GM12878 (cell line): ENCODE measurements around the gene ADGRL4.

Experiments used
- BHLHE40 ChIP-seq, 2 experiments: fragments of 450-650 bp in 1 of 2; IDR thresholded peaks; 2 replicates each; pipeline ENCODE4 v1.6.1; 2011 to 2017; ENCODE audit warnings: low read depth in 2 of 2, borderline replicate concordance in 1 of 2, improper control_type of control experiment in 1 of 2, low read length in 1 of 2, mild to moderate bottlenecking in 1 of 2
- POU2F2 ChIP-seq: IDR thresholded peaks from 3 replicates; pipeline ENCODE4 v1.6.1; 2011; ENCODE audit warnings: low read depth, mild to moderate bottlenecking, low read length, borderline replicate concordance
- RAD21 ChIP-seq: IDR thresholded peaks from 2 replicates; pipeline ENCODE4 v1.6.1; 2011; ENCODE audit warnings: mild to moderate bottlenecking, low read depth, low read length, moderate library complexity; ENCODE audit not compliant: insufficient read depth
- SIN3A ChIP-seq: IDR thresholded peaks from 2 replicates; pipeline ENCODE4 v1.6.1; 2012; ENCODE audit warnings: low read depth, low read length, improper control_type of control experiment
- SP1 ChIP-seq: IDR thresholded peaks from one replicate; pipeline ENCODE4 v1.6.1; 2011; ENCODE audit warnings: low read depth, low read length
- SUZ12 ChIP-seq: fragments of 200-600 bp; sonication (generic); IDR thresholded peaks from one replicate; pipeline ENCODE4 v1.6.1; 2018; ENCODE audit warnings: antibody characterized with exemption, mild to moderate bottlenecking; ENCODE audit not compliant: unreplicated experiment
- TF ChIP-seq, protein P1 (sequence below): IDR thresholded peaks from 2 replicates; pipeline ENCODE4 v1.6.1; 2011; ENCODE audit warnings: borderline replicate concordance, low read depth, mild to moderate bottlenecking, moderate library complexity, mixed read lengths, low read length; ENCODE audit not compliant: insufficient read depth; ENCODE audit errors: extremely low read length
- TF ChIP-seq, protein P2 (sequence below): IDR thresholded peaks from 2 replicates; pipeline ENCODE4 v1.6.1; 2012; ENCODE audit warnings: mild to moderate bottlenecking, low read depth, low read length

DNA sequence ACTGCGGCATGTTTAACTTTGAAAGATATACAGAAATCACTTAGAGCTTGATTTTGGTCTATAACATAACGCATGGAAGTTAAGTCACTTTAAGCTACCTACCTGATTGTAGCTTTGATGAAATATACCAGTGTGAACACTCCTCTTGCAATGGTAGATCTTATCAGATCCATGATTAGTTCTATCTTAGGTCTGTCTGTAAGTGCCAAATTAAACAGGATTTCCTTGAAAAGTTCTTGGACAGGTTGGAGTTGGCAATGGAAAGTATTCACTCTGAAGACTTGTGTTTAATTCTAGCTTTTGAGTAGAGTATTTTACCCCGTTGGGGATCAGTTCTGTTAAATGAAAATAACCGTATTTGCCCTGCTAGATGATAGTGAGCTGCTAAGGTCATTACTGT lies 4.1 kb upstream of the ADGRL4 start:
- TF ChIP-seq BHLHE40 (IDR thresholded peaks at IDR 0.05; ENCODE audit: borderline replicate concordance in 1 of 2, low read depth in 2 of 2, low read length in 1 of 2) (no peak), POU2F2 (no peak), SUZ12 (no peak), RAD21 (no peak), SP1 (no peak), SIN3A (no peak)
- TF ChIP-seq, protein P1, sequence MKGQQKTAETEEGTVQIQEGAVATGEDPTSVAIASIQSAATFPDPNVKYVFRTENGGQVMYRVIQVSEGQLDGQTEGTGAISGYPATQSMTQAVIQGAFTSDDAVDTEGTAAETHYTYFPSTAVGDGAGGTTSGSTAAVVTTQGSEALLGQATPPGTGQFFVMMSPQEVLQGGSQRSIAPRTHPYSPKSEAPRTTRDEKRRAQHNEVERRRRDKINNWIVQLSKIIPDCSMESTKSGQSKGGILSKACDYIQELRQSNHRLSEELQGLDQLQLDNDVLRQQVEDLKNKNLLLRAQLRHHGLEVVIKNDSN, result no peak
- TF ChIP-seq, protein P2, sequence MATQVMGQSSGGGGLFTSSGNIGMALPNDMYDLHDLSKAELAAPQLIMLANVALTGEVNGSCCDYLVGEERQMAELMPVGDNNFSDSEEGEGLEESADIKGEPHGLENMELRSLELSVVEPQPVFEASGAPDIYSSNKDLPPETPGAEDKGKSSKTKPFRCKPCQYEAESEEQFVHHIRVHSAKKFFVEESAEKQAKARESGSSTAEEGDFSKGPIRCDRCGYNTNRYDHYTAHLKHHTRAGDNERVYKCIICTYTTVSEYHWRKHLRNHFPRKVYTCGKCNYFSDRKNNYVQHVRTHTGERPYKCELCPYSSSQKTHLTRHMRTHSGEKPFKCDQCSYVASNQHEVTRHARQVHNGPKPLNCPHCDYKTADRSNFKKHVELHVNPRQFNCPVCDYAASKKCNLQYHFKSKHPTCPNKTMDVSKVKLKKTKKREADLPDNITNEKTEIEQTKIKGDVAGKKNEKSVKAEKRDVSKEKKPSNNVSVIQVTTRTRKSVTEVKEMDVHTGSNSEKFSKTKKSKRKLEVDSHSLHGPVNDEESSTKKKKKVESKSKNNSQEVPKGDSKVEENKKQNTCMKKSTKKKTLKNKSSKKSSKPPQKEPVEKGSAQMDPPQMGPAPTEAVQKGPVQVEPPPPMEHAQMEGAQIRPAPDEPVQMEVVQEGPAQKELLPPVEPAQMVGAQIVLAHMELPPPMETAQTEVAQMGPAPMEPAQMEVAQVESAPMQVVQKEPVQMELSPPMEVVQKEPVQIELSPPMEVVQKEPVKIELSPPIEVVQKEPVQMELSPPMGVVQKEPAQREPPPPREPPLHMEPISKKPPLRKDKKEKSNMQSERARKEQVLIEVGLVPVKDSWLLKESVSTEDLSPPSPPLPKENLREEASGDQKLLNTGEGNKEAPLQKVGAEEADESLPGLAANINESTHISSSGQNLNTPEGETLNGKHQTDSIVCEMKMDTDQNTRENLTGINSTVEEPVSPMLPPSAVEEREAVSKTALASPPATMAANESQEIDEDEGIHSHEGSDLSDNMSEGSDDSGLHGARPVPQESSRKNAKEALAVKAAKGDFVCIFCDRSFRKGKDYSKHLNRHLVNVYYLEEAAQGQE, result no peak
